C4-2B (cell line): Measurements from ENCODE around the gene WNK3.
"Not testable (repeated sequence)": the region's sequence is repeated elsewhere in the genome, so short reads cannot be mapped to it uniquely, and the experiment has no call there.

Experiments used
- H3K27ac ChIP-seq: fragments of 450-650 bp; 2 replicates; pipeline ENCODE4 v1.5.1; 2017
- CTCF ChIP-seq: fragments of 450-650 bp; conservative IDR thresholded peaks from 2 replicates; pipeline ENCODE4 v1.5.1; 2017; ENCODE audit warnings: mild to moderate bottlenecking
- ZFX ChIP-seq: fragments of 450-650 bp; IDR thresholded peaks from 2 replicates; pipeline ENCODE4 v1.6.1; 2017

The WNK3 gene

GRCh38 chrX:54358424-54359211 is 772 bp upstream of the WNK3 start:
- peak overlapping the region; percentile 78 for H3K27ac ChIP-seq

DNA sequence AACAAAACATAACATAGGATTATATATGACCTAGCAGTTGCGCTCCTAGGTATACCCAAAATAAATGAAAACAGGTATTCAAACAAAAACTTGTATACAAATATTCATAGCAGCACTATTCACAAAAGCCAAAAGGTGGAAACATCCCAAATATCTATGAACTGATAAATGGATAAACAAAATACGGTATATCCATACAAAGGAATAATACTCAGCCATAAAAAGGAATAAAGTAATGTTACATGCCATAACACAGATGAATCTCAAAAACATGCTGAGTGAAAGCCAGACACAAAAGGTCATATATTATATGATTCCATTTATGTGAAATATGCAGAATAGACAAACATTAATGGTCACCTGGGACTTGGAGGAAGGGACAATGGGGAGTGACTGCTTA is 5.2 kb downstream of the WNK3 start:
- H3K27ac ChIP-seq: no peak overlapping the region
- no peak for TF ChIP-seq ZFX
- TF ChIP-seq CTCF: no peak

More at GRCh38 chrX:54358424-54359211, 772 bp upstream of the WNK3 start:
- TF ChIP-seq ZFX (no peak), CTCF (no peak)

DNA sequence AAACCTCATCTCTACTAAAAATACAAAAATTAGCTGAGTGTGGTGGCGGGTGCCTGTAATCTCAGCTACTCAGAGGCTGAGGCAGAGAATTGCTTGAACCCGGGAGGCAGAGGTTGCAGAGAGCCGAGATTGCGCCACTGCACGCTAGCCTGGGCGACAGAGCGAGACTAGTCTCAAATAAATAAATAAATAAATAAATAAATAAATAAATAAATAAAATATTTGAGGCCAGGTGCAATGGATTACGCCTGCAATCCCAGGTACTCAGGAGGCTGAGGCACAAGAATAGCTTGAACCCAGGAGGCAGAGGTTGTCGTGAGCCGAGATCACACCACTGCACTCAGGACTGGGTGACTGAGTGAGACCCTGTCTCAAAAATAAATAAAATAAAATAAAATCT is 20.5 kb downstream of the WNK3 start:
- H3K27ac ChIP-seq: not testable (repeated sequence)

- H3K27ac ChIP-seq: peak overlapping the region; percentile 60
- TF ChIP-seq ZFX (no peak), CTCF (no peak)
These were observed 32.8 kb downstream of the WNK3 start for GRCh38 chrX:54325077-54325476.

DNA sequence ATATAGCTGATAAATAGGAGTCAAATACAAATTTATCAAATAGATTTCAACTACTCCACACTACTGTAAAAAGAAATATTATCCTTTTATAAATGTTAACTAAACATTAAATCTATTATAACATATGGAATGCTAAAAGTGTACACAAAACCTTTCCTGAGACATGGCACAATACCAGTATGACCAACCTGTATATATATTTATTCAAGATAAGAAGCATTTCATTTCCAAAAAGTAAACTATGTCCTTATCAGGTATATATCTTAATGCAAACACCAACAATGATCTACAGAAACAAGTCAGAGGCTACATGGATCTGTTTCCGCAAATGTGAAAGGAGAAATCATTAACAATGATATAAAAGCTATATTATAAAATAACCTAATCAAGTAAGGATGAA is 37.8 kb downstream of the WNK3 start:
- peak overlapping the region; percentile 98 for H3K27ac ChIP-seq
- TF ChIP-seq CTCF (no peak), ZFX (no peak)

GRCh38 chrX:54306379-54306778 is 51.5 kb downstream of the WNK3 start:
- no peak overlapping the region for H3K27ac ChIP-seq
- TF ChIP-seq ZFX (no peak), CTCF (no peak)

GRCh38 chrX:54301516-54301915 is 56.3 kb downstream of the WNK3 start:
- H3K27ac ChIP-seq: no peak overlapping the region
- TF ChIP-seq ZFX (no peak), CTCF (no peak)

GRCh38 chrX:54294306-54294705 is 63.5 kb downstream of the WNK3 start:
- no peak overlapping the region for H3K27ac ChIP-seq

More at GRCh38 chrX:54294306-54294705, 63.5 kb downstream of the WNK3 start:
- TF ChIP-seq CTCF (no peak), ZFX (no peak)
